Brain microvascular endothelial cell (primary cell): ENCODE data around the gene ST8SIA2.
A peak's percentile ranks its signal among the peaks of the same experiment; 100 is the strongest.

Source experiments
- DNase-seq: peaks from one replicate; pipeline ENCODE4 v3.0.0-alpha.2; 2020
- H3K27ac ChIP-seq: fragments of 250-450 bp; sonication (Bioruptor Pico); 2 replicates; pipeline ENCODE4 v1.5.1; 2020; ENCODE audit warnings: mild to moderate bottlenecking, moderate library complexity
- H3K27me3 ChIP-seq: fragments of 250-450 bp; sonication (Bioruptor Pico); replicated peaks from 2 replicates; pipeline ENCODE4 v1.5.1; 2020; ENCODE audit warnings: mild to moderate bottlenecking
- H3K36me3 ChIP-seq: fragments of 250-450 bp; sonication (Bioruptor Pico); replicated peaks from 2 replicates; pipeline ENCODE4 v1.5.1; 2020; ENCODE audit warnings: mild to moderate bottlenecking
- H3K4me3 ChIP-seq: 2 replicates; pipeline ENCODE4 v1.5.1; 2011; ENCODE audit warnings: low read depth, mild to moderate bottlenecking, control low read depth, low read length, moderate library complexity
- CTCF ChIP-seq: IDR thresholded peaks from 2 replicates; pipeline ENCODE4 v1.5.1; 2011; ENCODE audit warnings: low read depth, mild to moderate bottlenecking, moderate library complexity, low read length, control low read depth, inconsistent platforms; ENCODE audit errors: missing control alignments
- in situ Hi-C: cut with HindIII; loops from 2 replicates; pipeline ENCODE4 v1.10.0; 2017; ENCODE audit warnings: low sequenced_read_pairs, low pct_ligation_motif_present

Gene ST8SIA2

GRCh38 chr15:92362001-92362350 lies 31.7 kb upstream of the ST8SIA2 start:
- in situ Hi-C loops, result no loop called here
- no peak for DNase-seq
- TF ChIP-seq CTCF, result no peak
- Histone ChIP-seq H3K36me3 (no peaks in the 10 kb centered on the region), H3K27me3 (no peaks in the 10 kb centered on the region), H3K4me3 (no peak overlapping the region), H3K27ac (no peak overlapping the region)

GRCh38 chr15:92365084-92365483 lies 28.6 kb upstream of the ST8SIA2 start:
- in situ Hi-C loops, result no loop called here
- DNase-seq, result peak; percentile 83
- no peak overlapping the region for H3K4me3 ChIP-seq

GRCh38 chr15:92365906-92366305 lies 27.8 kb upstream of the ST8SIA2 start:
- in situ Hi-C loops, result no loop called here
- H3K4me3 ChIP-seq, result no peak overlapping the region
- no peaks in the 10 kb centered on the region for H3K36me3 ChIP-seq
- H3K27ac ChIP-seq, result no peak overlapping the region
- no peaks in the 10 kb centered on the region for H3K27me3 ChIP-seq
- no peak for TF ChIP-seq CTCF
- DNase-seq, result peak; percentile 7

More at GRCh38 chr15:92365084-92365483, 28.6 kb upstream of the ST8SIA2 start:
- no peak for TF ChIP-seq CTCF
- no peak overlapping the region for H3K27ac ChIP-seq
- no peaks in the 10 kb centered on the region for H3K27me3 ChIP-seq
- no peaks in the 10 kb centered on the region for H3K36me3 ChIP-seq

- no peak for DNase-seq
- no peak overlapping the region for H3K4me3 ChIP-seq
- in situ Hi-C loops, result no loop called here
- no peak for TF ChIP-seq CTCF
- H3K27me3 ChIP-seq, result no peaks in the 10 kb centered on the region
- no peaks in the 10 kb centered on the region for H3K36me3 ChIP-seq
- no peak overlapping the region for H3K27ac ChIP-seq
These were observed 27.3 kb upstream of the ST8SIA2 start for GRCh38 chr15:92366381-92366780.

- DNase-seq, result no peak
- Histone ChIP-seq H3K27me3 (no peaks in the 10 kb centered on the region), H3K4me3 (no peak overlapping the region), H3K36me3 (no peaks in the 10 kb centered on the region), H3K27ac (no peak overlapping the region)
- in situ Hi-C loops, result no loop called here
- no peak for TF ChIP-seq CTCF
These were observed 18.6 kb upstream of the ST8SIA2 start for GRCh38 chr15:92375057-92375456.

- H3K36me3 ChIP-seq, result no peaks in the 10 kb centered on the region
- TF ChIP-seq CTCF, result no peak
- H3K27ac ChIP-seq, result no peak overlapping the region
- no peaks in the 10 kb centered on the region for H3K27me3 ChIP-seq
- no peak overlapping the region for H3K4me3 ChIP-seq
- in situ Hi-C loops, result no loop called here
- DNase-seq, result no peak
These were observed 17.6 kb upstream of the ST8SIA2 start for GRCh38 chr15:92376109-92376508.
